T-helper 9 cell (primary cell): ENCODE data around the gene PRDM16.

Source experiments
- DNase-seq: peaks from one replicate; pipeline ENCODE4 v3.0.0-alpha.2; 2020

The PRDM16 gene

GRCh38 chr1:3070644-3071564, 1.9 kb downstream of the PRDM16 start:
- no peak for DNase-seq

DNA sequence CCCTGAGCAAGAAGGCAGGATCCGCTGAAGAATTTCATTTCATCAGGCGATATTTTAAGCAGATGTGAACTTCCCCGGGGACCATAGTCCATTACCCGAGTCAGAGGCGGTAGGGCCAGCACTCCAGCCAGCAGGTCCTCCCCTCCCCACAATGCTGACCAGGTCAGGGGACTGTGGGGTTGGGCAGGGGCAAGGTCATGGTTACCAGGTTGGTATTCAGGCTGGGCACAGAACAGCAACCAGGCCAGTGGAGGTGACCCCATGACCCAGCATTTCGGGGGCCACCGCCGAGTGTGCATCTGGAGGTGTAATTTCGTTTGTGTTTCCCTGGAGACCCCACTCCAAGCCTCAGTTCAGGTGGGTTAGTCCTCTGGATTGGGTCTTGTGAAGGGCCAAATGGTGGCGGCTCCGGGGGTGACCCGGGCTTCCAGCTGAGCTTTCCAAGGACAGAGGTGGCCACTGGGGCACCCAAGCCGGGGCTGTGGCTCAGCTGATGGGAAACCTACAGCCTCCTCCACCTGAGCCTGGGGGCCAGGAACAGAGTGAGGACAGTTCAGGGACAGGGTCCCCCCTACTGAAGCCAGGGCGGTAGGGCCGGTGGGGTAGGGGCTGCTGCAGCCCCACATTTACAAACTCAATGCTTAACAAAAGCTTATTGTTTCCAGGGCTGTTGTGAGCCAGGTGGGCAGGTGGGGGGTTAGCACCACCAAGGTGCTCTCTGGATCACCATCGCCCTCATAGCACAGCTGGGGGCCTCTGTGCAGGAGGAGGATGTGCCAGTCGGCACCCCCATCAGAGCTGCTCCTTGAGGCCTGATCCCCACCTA, 2.8 kb downstream of the PRDM16 start:
- no peak for DNase-seq

GRCh38 chr1:3072391-3073185, 3.6 kb downstream of the PRDM16 start:
- DNase-seq = no peak

- DNase-seq = no peak
These were observed 4.1 kb downstream of the PRDM16 start for GRCh38 chr1:3073186-3073488.

- DNase-seq = no peak
These were observed 4.7 kb downstream of the PRDM16 start for GRCh38 chr1:3073489-3074296.

- no peak for DNase-seq
These were observed 5.3 kb downstream of the PRDM16 start for GRCh38 chr1:3074297-3074741.

GRCh38 chr1:3074800-3075199, 5.8 kb downstream of the PRDM16 start:
- DNase-seq = no peak

DNA sequence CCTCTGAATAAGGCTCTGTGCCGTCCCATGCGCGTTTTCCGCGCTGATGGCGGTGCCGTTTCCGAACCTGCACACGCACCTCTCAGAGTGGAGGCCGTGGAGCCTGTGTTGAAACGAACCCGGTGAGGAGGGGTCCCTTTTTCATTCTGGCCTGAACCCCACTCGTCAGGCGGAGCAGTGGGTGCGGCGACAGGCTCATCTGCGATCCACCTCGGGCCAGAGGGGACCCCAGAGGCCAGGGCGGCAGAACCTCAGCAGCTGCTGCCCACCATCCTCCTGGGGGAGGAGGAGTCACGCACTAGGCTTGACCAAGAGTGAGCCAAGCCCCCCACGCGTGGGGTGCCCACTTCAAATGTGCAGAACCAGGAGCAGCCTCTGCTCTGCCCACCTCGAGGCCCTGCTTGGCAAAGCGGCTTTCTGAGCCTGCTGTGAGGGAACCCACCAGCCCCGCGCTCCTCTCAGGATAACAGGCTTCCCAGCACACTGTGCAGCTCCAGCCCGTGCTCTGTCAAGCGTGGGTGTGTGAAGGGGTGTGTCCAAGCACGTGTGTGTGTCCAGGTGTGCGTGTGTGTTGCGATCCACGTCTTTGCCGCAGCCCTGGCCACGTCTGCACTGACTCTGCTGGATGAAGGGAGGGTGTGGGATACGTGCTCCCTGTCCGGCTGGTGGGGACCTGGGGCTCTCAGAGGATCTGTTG, 6.8 kb downstream of the PRDM16 start:
- no peak for DNase-seq

DNA sequence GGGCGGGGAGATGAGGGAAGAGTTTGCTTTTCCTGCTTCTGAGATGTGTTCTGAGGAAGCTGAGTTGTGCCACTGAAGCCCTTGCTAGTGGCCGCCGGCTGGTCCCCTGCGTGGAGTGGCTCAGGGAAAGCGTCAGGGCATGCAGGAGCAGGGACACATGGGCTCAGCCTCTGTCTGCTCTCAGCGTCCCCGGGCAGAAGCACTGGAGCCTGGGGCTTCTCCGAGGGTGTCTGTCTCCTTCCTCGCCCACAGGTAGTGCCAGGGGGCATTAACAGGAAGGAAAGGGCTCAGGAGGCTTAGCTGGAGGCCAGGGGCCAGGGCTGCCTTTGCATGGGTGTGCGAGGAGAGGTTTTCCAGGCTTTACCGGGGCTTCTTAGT, 7.3 kb downstream of the PRDM16 start:
- DNase-seq = no peak

- DNase-seq = no peak
These were observed 8.1 kb downstream of the PRDM16 start for GRCh38 chr1:3077081-3077480.

- DNase-seq = no peak
These were observed 8.6 kb downstream of the PRDM16 start for GRCh38 chr1:3077561-3077960.

- no peak for DNase-seq
These were observed 9.4 kb downstream of the PRDM16 start for GRCh38 chr1:3078430-3078861.

DNA sequence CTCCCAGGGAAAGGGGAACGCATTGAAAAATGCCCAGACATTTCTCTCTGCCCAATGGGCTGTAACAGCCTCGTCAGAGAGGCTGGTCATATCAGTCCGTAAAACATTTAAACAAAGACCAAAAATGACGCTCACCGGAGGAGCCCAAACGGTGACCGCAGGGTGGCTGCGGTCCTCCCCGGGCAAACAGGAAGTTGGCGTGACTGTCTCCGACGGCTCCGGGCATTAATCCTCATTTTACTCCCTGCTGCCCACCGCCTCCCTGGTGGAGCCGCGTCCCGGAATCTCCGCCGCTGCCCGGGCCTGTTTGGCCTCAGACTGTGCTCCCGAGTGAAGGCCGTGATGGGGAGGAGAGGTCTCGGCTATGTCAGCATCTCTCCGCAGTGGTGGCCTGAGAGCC, 9.9 kb downstream of the PRDM16 start:
- no peak for DNase-seq

GRCh38 chr1:3079381-3080052, 10.5 kb downstream of the PRDM16 start:
- DNase-seq = no peak

DNA sequence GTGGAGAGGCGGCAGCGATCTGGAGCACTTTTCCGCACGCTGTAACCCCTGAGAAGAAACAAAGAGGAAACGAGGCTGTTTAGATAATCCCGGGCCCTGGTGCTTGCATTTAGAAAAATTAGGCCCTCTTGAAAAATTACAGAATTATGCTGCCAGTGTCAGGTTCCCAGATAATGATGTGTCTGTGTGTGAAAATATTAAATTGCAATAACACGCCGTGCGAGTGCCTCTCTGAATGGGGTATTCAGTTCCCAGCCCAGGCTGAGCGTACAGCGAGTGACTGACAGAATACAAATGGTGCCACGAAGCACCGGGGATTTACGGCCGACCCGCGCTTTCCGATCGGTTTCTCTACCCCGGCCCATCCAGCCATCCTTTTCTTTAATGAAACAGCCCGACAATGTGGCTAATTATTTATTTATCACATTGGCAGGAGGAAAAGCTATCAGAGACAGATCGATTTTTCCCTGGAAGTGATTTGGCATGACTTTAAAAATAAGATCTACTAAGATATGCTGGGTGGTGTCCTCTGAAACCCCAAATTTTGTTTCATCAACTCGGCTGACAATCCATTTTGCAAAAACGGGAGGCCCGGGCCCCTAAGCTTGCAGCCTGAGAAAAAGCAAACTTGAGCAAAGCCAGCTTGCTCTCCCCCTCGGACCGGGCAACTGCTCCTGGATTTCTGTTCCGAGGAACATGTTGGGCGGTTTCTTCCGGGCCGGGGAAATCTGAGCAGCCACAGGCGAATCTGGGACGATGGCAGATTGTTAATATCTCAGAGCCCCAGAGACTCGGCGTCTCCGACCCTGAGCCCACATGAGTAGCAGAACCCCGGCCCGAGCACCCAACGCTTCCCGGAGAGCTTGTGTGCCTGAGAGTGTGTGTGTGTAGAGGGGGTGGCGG, 11.3 kb downstream of the PRDM16 start:
- DNase-seq = no peak

DNA sequence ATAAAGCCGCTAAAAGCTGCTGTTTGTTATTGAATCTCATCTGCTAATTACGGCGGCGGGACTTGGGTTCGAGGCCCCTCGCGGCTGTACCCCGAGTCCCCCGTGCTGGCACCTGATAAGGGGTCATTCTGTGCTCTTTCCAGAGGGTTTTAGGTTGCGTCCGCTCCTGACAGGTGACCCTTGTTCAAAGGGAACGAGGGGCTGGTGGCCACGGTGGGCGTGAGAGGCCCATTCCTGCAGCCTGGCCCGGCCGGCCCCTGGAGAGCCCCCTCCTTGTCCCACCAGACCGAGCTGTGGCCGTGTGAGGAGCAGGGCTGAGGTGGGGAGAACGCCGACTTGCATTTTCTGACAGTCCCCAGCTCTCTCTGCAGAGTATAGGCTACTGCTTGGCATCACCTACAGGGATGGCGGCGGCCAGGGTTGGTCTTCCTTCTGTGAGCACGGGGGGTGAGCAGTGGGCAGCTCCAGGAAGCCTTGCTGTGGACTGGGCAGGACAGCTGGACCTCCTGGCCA, 12.2 kb downstream of the PRDM16 start:
- no peak for DNase-seq

DNA sequence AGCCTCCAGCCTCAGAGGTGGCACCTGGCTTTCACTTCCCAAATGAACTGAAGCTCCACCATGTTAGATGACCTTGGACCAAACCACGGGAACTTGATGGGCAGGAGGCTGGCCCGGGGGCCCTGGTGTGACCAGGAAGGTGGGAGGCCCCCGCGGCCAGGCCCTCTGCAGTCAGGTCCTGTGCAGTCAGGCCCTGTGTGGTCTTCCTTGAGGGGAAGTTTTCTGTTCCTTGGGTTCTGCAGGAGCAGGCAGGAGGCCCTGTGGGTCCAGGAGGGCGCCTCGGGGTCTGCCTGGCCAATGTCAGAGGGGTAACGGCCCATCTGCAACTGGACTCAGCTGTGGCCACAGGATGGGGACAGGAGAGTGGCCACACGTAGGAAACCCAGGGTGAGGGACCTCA, 13.0 kb downstream of the PRDM16 start:
- no peak for DNase-seq

GRCh38 chr1:3082571-3083516, 13.8 kb downstream of the PRDM16 start:
- DNase-seq = no peak

- no peak for DNase-seq
These were observed 15.2 kb downstream of the PRDM16 start for GRCh38 chr1:3084154-3084553.
